ENCODE results near the gene SLAMF9.

SLAMF9 gene

GRCh38 chr1:159964144-159964543, 10.1 kb upstream of the SLAMF9 start:
- no peak for DNase-seq
- no peaks in the 10 kb centered on the region for H3K36me3 Mint-ChIP-seq (ENCODE audit: low read depth)
- H3K27me3 Mint-ChIP-seq: peaks cover 30% of the 10 kb centered on the region
- no peak overlapping the region for H3K4me3 Mint-ChIP-seq
- no peak overlapping the region for H3K27ac Mint-ChIP-seq
- H3K4me1 Mint-ChIP-seq (ENCODE audit: low read depth): peaks cover 4% of the 10 kb centered on the region
- H3K9me3 Mint-ChIP-seq: no peaks in the 10 kb centered on the region

- DNase-seq: no peak
- peaks cover 15% of the 10 kb centered on the region for H3K27me3 Mint-ChIP-seq
- H3K4me1 Mint-ChIP-seq (ENCODE audit: low read depth): peaks cover 10% of the 10 kb centered on the region
- no peak overlapping the region for H3K4me3 Mint-ChIP-seq
- no peak overlapping the region for H3K27ac Mint-ChIP-seq
- H3K9me3 Mint-ChIP-seq: no peaks in the 10 kb centered on the region
- no peaks in the 10 kb centered on the region for H3K36me3 Mint-ChIP-seq (ENCODE audit: low read depth)
Observed at GRCh38 chr1:159962176-159962575, 8.1 kb upstream of the SLAMF9 start.

GRCh38 chr1:159961636-159962035, 7.6 kb upstream of the SLAMF9 start:
- DNase-seq: no peak
- H3K27ac Mint-ChIP-seq: no peak overlapping the region
- no peaks in the 10 kb centered on the region for H3K36me3 Mint-ChIP-seq (ENCODE audit: low read depth)
- H3K27me3 Mint-ChIP-seq: peaks cover 10% of the 10 kb centered on the region
- H3K4me3 Mint-ChIP-seq: no peak overlapping the region
- H3K9me3 Mint-ChIP-seq: no peaks in the 10 kb centered on the region
- peaks cover 10% of the 10 kb centered on the region for H3K4me1 Mint-ChIP-seq (ENCODE audit: low read depth)

- H3K36me3 Mint-ChIP-seq (ENCODE audit: low read depth): no peaks in the 10 kb centered on the region
- no peak overlapping the region for H3K27ac Mint-ChIP-seq
- no peak for DNase-seq
- H3K4me1 Mint-ChIP-seq (ENCODE audit: low read depth): peaks cover 10% of the 10 kb centered on the region
- peaks cover 6% of the 10 kb centered on the region for H3K27me3 Mint-ChIP-seq
- no peaks in the 10 kb centered on the region for H3K9me3 Mint-ChIP-seq
- H3K4me3 Mint-ChIP-seq: no peak overlapping the region
Observed at GRCh38 chr1:159960721-159961381, 6.8 kb upstream of the SLAMF9 start.

GRCh38 chr1:159959451-159959850, 5.4 kb upstream of the SLAMF9 start:
- Mint-ChIP-seq H3K9me3 (no peaks in the 10 kb centered on the region), H3K4me1 (ENCODE audit: low read depth) (peaks cover 10% of the 10 kb centered on the region)

GRCh38 chr1:159958719-159959380, 4.8 kb upstream of the SLAMF9 start:
- Mint-ChIP-seq H3K9me3 (no peaks in the 10 kb centered on the region), H3K27ac (no peak overlapping the region), H3K4me3 (no peak overlapping the region)

More at GRCh38 chr1:159959451-159959850, 5.4 kb upstream of the SLAMF9 start:
- Mint-ChIP-seq H3K4me3 (no peak overlapping the region), H3K36me3 (ENCODE audit: low read depth) (no peaks in the 10 kb centered on the region), H3K27ac (no peak overlapping the region), H3K27me3 (peaks cover 5% of the 10 kb centered on the region)
- no peak for DNase-seq

GRCh38 chr1:159957824-159958268, 3.8 kb upstream of the SLAMF9 start:
- Mint-ChIP-seq H3K9me3 (no peaks in the 10 kb centered on the region), H3K36me3 (ENCODE audit: low read depth) (no peaks in the 10 kb centered on the region), H3K4me3 (no peak overlapping the region), H3K4me1 (ENCODE audit: low read depth) (peaks cover 10% of the 10 kb centered on the region), H3K27me3 (peaks cover 17% of the 10 kb centered on the region), H3K27ac (no peak overlapping the region)
- DNase-seq: no peak

More at GRCh38 chr1:159958719-159959380, 4.8 kb upstream of the SLAMF9 start:
- DNase-seq: no peak
- H3K27me3 Mint-ChIP-seq: peaks cover 9% of the 10 kb centered on the region
- H3K36me3 Mint-ChIP-seq (ENCODE audit: low read depth): no peaks in the 10 kb centered on the region
- H3K4me1 Mint-ChIP-seq (ENCODE audit: low read depth): peaks cover 10% of the 10 kb centered on the region

- Mint-ChIP-seq H3K27me3 (peaks cover 35% of the 10 kb centered on the region), H3K27ac (no peak overlapping the region), H3K4me1 (ENCODE audit: low read depth) (peaks cover 10% of the 10 kb centered on the region), H3K9me3 (no peaks in the 10 kb centered on the region), H3K4me3 (no peak overlapping the region), H3K36me3 (ENCODE audit: low read depth) (no peaks in the 10 kb centered on the region)
- DNase-seq: no peak
Observed at GRCh38 chr1:159955456-159955855, 1.4 kb upstream of the SLAMF9 start.

- H3K4me3 Mint-ChIP-seq: no peak overlapping the region
- no peak for DNase-seq
- H3K27ac Mint-ChIP-seq: no peak overlapping the region
- H3K27me3 Mint-ChIP-seq: peaks cover 37% of the 10 kb centered on the region
- no peaks in the 10 kb centered on the region for H3K9me3 Mint-ChIP-seq
- H3K36me3 Mint-ChIP-seq (ENCODE audit: low read depth): no peaks in the 10 kb centered on the region
- no peaks in the 10 kb centered on the region for H3K4me1 Mint-ChIP-seq (ENCODE audit: low read depth)
Observed at GRCh38 chr1:159952932-159953331, 1.1 kb downstream of the SLAMF9 start.

GRCh38 chr1:159951551-159951950, 2.5 kb downstream of the SLAMF9 start:
- no peak for DNase-seq
- Mint-ChIP-seq H3K36me3 (ENCODE audit: low read depth) (no peaks in the 10 kb centered on the region), H3K27ac (no peak overlapping the region), H3K4me1 (ENCODE audit: low read depth) (no peaks in the 10 kb centered on the region), H3K9me3 (no peaks in the 10 kb centered on the region), H3K27me3 (peaks cover 38% of the 10 kb centered on the region), H3K4me3 (no peak overlapping the region)

- no peak for DNase-seq
- Mint-ChIP-seq H3K27ac (no peak overlapping the region), H3K4me1 (ENCODE audit: low read depth) (peaks cover 2% of the 10 kb centered on the region), H3K27me3 (peaks cover 43% of the 10 kb centered on the region), H3K9me3 (no peaks in the 10 kb centered on the region), H3K36me3 (ENCODE audit: low read depth) (no peaks in the 10 kb centered on the region), H3K4me3 (no peak overlapping the region)
Observed at GRCh38 chr1:159951016-159951415, 3.0 kb downstream of the SLAMF9 start.

GRCh38 chr1:159949981-159950381, 4.1 kb downstream of the SLAMF9 start:
- Mint-ChIP-seq H3K4me1 (ENCODE audit: low read depth) (peaks cover 7% of the 10 kb centered on the region), H3K27me3 (peaks cover 48% of the 10 kb centered on the region), H3K36me3 (ENCODE audit: low read depth) (no peaks in the 10 kb centered on the region), H3K4me3 (no peak overlapping the region), H3K27ac (no peak overlapping the region), H3K9me3 (no peaks in the 10 kb centered on the region)
- DNase-seq: no peak

- H3K27ac Mint-ChIP-seq: no peak overlapping the region
- H3K9me3 Mint-ChIP-seq: no peaks in the 10 kb centered on the region
- no peaks in the 10 kb centered on the region for H3K36me3 Mint-ChIP-seq (ENCODE audit: low read depth)
- H3K4me3 Mint-ChIP-seq: no peak overlapping the region
- H3K4me1 Mint-ChIP-seq (ENCODE audit: low read depth): peaks cover 7% of the 10 kb centered on the region
- no peak for DNase-seq
- peaks cover 53% of the 10 kb centered on the region for H3K27me3 Mint-ChIP-seq
Observed at GRCh38 chr1:159949123-159949522, 4.9 kb downstream of the SLAMF9 start.

- Mint-ChIP-seq H3K4me1 (ENCODE audit: low read depth) (peaks cover 7% of the 10 kb centered on the region), H3K27ac (no peak overlapping the region), H3K27me3 (peaks cover 55% of the 10 kb centered on the region), H3K9me3 (no peaks in the 10 kb centered on the region), H3K36me3 (ENCODE audit: low read depth) (no peaks in the 10 kb centered on the region), H3K4me3 (no peak overlapping the region)
- DNase-seq: no peak
Observed at GRCh38 chr1:159947942-159948341, 6.1 kb downstream of the SLAMF9 start.

All from activated T-cell treated with anti-CD3 and anti-CD28 coated beads, Interleukin-2, amount 50 U/mL, for 24 hours (primary cell).